Measurements from ENCODE around the gene NEK7.

DNA sequence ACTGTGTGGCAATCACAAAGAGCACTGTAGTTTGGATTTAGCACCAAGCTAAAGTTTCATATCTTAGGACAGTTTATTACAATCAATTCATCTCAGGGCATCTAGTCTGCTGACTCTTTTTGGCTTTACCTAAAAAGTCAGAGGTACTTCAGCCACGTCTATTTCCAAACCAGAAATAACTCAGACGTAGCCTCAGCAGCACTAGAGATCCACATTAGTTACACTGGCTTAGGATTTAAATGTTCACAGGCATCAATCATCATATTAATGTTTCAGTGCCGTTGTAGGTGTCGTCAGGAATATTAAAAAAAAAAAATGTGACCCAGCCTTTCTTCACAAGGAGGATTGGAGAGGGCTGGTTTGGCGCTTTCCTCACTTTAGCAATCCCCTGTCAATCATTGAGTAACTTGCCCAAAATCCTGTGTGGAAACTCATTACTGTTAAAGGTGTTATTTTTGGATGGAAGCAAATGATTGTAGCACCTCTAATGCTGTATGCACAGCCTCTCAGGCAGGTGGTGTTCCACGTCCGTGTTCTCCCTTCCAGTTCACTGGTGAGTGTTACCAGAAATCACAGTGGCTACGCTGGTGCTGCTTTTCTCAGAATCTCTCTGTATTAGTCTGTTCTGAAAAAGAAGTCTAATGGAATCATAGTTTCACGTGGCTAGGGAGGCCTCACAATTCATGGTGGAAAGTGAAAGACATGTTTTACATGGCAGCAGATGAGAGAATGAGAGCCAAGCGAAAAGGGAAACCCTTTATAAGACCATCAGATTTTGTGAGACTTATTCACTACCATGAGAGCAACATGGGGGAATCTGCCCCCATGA is 45.4 kb downstream of the NEK7 start:
- no peak for TF ChIP-seq POLR2AphosphoS5 (IDR thresholded peaks at IDR 0.05)
- TF ChIP-seq, protein P1, sequence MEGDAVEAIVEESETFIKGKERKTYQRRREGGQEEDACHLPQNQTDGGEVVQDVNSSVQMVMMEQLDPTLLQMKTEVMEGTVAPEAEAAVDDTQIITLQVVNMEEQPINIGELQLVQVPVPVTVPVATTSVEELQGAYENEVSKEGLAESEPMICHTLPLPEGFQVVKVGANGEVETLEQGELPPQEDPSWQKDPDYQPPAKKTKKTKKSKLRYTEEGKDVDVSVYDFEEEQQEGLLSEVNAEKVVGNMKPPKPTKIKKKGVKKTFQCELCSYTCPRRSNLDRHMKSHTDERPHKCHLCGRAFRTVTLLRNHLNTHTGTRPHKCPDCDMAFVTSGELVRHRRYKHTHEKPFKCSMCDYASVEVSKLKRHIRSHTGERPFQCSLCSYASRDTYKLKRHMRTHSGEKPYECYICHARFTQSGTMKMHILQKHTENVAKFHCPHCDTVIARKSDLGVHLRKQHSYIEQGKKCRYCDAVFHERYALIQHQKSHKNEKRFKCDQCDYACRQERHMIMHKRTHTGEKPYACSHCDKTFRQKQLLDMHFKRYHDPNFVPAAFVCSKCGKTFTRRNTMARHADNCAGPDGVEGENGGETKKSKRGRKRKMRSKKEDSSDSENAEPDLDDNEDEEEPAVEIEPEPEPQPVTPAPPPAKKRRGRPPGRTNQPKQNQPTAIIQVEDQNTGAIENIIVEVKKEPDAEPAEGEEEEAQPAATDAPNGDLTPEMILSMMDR (IDR thresholded peaks at IDR 0.05), result no peak
